Left kidney (tissue), 1 donor: ENCODE results near the gene GBGT1. TPM values are rescaled to one million over a fixed set of nuclear protein-coding genes. Genes with fewer than 3 reads are reported as not detected.

ENCODE experiments used
- polyA plus RNA-seq: library from polyadenylated mRNA; unstranded; fragments of 120-200 nt; gene quantifications from one replicate; pipeline ENCODE4 v1.2.1, GENCODE V29; 2013; ENCODE audit not compliant: insufficient read length

The GBGT1 gene
- polyA plus RNA-seq, 1 donor: 2.0 TPM

Other genes starting within 250 kb of the GBGT1 start
- gene TSC1, start 219.3 kb downstream of the GBGT1 start, polyA plus RNA-seq: 67.3 TPM
- gene GFI1B, start 185.2 kb downstream of the GBGT1 start, polyA plus RNA-seq: 0.52 TPM
- 69.7 TPM for gene GTF3C5, start 132.9 kb downstream of the GBGT1 start, polyA plus RNA-seq
- gene CEL, start 101.9 kb downstream of the GBGT1 start, polyA plus RNA-seq: 4.7 TPM
- gene RALGDS, start 42.7 kb downstream of the GBGT1 start, polyA plus RNA-seq: 34.6 TPM
- gene OBP2B, start 45.3 kb upstream of the GBGT1 start, polyA plus RNA-seq: not detected
- 19.1 TPM for gene ABO, start 111.3 kb upstream of the GBGT1 start, polyA plus RNA-seq
- 22.3 TPM for gene SURF6, start 172.3 kb upstream of the GBGT1 start, polyA plus RNA-seq
- 25.6 TPM for gene MED22, start 184.2 kb upstream of the GBGT1 start, polyA plus RNA-seq
- gene RPL7A, start 184.3 kb upstream of the GBGT1 start, polyA plus RNA-seq: 2,305 TPM
- gene SURF1, start 192.6 kb upstream of the GBGT1 start, polyA plus RNA-seq: 34.7 TPM
- gene SURF2, start 192.6 kb upstream of the GBGT1 start, polyA plus RNA-seq: 17.7 TPM
- gene SURF4, start 212.1 kb upstream of the GBGT1 start, polyA plus RNA-seq: 157 TPM
- 4.4 TPM for gene STKLD1, start 212.5 kb upstream of the GBGT1 start, polyA plus RNA-seq